ENCODE data around the gene MAGI2.

DNA sequence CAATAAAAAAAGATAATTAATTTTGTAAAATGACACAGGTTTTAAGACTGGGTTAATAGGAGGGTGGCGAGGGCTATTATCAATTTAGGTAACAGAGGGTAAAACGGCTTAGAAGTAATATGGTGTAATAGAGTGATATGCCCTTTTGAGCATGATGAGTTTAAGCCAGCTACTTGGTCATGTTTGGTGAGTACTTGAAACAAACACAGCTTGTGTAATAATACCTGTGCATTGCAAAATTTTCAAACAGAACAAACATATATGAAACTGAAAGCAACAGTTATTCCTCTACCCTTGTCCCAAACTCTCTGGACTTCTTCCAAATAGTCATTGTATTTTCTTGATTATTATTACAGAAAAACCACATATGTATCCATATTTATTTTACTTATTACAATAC lies 241.7 kb downstream of the MAGI2 start:
- TF ChIP-seq POLR2A (IDR thresholded peaks at IDR 0.05; ENCODE audit: low read depth, low read length) (no peak), TAF1 (IDR thresholded peaks at IDR 0.05; ENCODE audit: low read depth, low read length) (no peak), POU2F2 (IDR thresholded peaks at IDR 0.05; ENCODE audit: low read depth, low read length) (no peak), POLR2AphosphoS5 (IDR thresholded peaks at IDR 0.05; ENCODE audit: low read depth, low read length) (no peak)

All from GM12891 (cell line).